Heart left ventricle (tissue), 16 donors: ENCODE results near the gene SCRN2. TPM values are rescaled to one million over a fixed set of nuclear protein-coding genes. Genes with fewer than 3 reads are reported as not detected.

Experiments used
- ATAC-seq, 4 donors: fragments of 200-7000 bp; cut with Tn5 transposase; one replicate each; pipeline ENCODE4 v1.9.1; 2020 to 2022; ENCODE audit warnings: moderate library complexity in 4 of 4, mild to moderate bottlenecking in 3 of 4, moderate number of reproducible peaks in 1 of 4
- DNase-seq, 5 donors: peaks; one replicate each; pipeline ENCODE4 v3.0.0-alpha.2; 2020
- H3K27ac ChIP-seq, 12 donors: fragments of 200-600 bp; sonication (generic) in 4 of 12; one replicate each; pipeline versions ENCODE4 v1.5.0 to v1.8.0; 2016 to 2022; ENCODE audit warnings: mild to moderate bottlenecking in 2 of 12
- H3K27me3 ChIP-seq, 9 donors: fragments of 200-600 bp; sonication (generic) in 2 of 9; one replicate each; pipeline versions ENCODE4 v1.5.1 to v1.8.0; 2016 to 2022; ENCODE audit warnings: mild to moderate bottlenecking in 3 of 9
- H3K36me3 ChIP-seq, 9 donors: fragments of 200-600 bp; sonication (generic) in 2 of 9; one replicate each; pipeline versions ENCODE4 v1.5.0 to v1.8.0; 2018 to 2022; ENCODE audit warnings: mild to moderate bottlenecking in 2 of 9
- H3K4me1 ChIP-seq, 12 donors: fragments of 200-600 bp; sonication (generic) in 4 of 12; one replicate each; pipeline versions ENCODE4 v1.5.0 to v1.8.0; 2016 to 2022; ENCODE audit warnings: mild to moderate bottlenecking in 3 of 12
- H3K4me3 ChIP-seq, 12 donors: fragments of 200-600 bp; sonication (generic) in 4 of 12; one replicate each; pipeline versions ENCODE4 v1.5.0 to v1.8.0; 2017 to 2022; ENCODE audit warnings: mild to moderate bottlenecking in 9 of 12, moderate library complexity in 4 of 12
- H3K9me3 ChIP-seq, 12 donors: fragments of 200-600 bp; sonication (generic) in 4 of 12; one replicate each; pipeline versions ENCODE4 v1.5.0 to v1.8.0; 2016 to 2022; ENCODE audit warnings: mild to moderate bottlenecking in 1 of 12
- POLR2A ChIP-seq, 2 donors: fragments of 450-650 bp; IDR thresholded peaks; one replicate each; pipeline ENCODE4 v1.6.1; 2017; ENCODE audit warnings: antibody characterized with exemption in 2 of 2, mild to moderate bottlenecking in 2 of 2, moderate library complexity in 2 of 2
- WGBS, 4 donors: extraction: QIAGEN DNeasy Blood & Tissue Kit in 2 of 4; methylation state at CpG; one replicate each; pipeline versions ENCODE4 v1.1.5 to v1.1.7; 2013 to 2018; 5-methylcytosine and 5-hydroxymethylcytosine counted together
- intact Hi-C, 10 donors: fragments of 100-400 bp; cut with DNase I; formaldehyde crosslinking; loops; one replicate each; pipeline versions ENCODE4 v1.11.1 to v1.14.2; 2022
- polyA plus RNA-seq, 2 donors: library from polyadenylated mRNA; stranded (reverse); fragments of 200-250 nt; gene quantifications; one replicate each; pipeline ENCODE4 v1.2.3, GENCODE V29; 2013
- total RNA-seq, 9 donors: library from RNA; depleted of rRNA in 2 of 9; stranded (reverse); fragments of >200 nt in 2 of 9; fragmentation: NEBNext Ultra II Directional in 3 of 9; extraction: Animal tissue kit (Norgen Biotek cat#: 25700) in 3 of 9; gene quantifications; one replicate each; pipeline versions ENCODE4 v1.1.0 to v1.2.4, GENCODE V29; 2016 to 2023
- TF ChIP-seq, protein P1 (sequence below), 12 donors: fragments of 200-600 bp; sonication (generic) in 4 of 12; IDR thresholded peaks; one replicate each; pipeline versions ENCODE4 v1.5.0 to v1.8.0; 2018 to 2022; ENCODE audit warnings: antibody characterized with exemption in 12 of 12, mild to moderate bottlenecking in 5 of 12
- donor health status: ischemic (EF 13 %, LVEDD 7.1; RV severe dilation, severe dysfunction).
- donor health status: healthy with polysubstance abuse.
- donor health status: DM: no; HTN: yes; CAD: no.
- donor health status: DM: no; HTN: no; CAD: no.
- donor health status: ischemic (EF 25% LVEDD 6.9; RV normal size, moderate dysfunction).
- donor health status: ischemic (EF 25% LVEDD 5.7; RV mildly dilated, moderate dysfunction).
- donor health status: healthy.
- donor health status: DM: yes; HTN: yes; CAD: no.
- donor health status: ischemic (EF 35%, LVEDD 5.7; RV mildly dilated, moderate dysfunction).
- donor health status: nonischemic (EF 11% LVEDD 7.7; RV severe dilation, severe dysfunction).
- donor health status: DM: yes; HTN: yes; CAD: no.
- donor health status: PGD.
- donor health status: ischemic (EF 29% LVEDD 5.4; RV normal size, mild dysfunction).
- donor health status: nonischemic (EF 23%, LVEDD 6.1; RV moderate dilation, normal function).

The SCRN2 gene
- total and polyA plus RNA-seq, 11 donors = 17.5 to 58.5 (median 33.9) TPM

DNA sequence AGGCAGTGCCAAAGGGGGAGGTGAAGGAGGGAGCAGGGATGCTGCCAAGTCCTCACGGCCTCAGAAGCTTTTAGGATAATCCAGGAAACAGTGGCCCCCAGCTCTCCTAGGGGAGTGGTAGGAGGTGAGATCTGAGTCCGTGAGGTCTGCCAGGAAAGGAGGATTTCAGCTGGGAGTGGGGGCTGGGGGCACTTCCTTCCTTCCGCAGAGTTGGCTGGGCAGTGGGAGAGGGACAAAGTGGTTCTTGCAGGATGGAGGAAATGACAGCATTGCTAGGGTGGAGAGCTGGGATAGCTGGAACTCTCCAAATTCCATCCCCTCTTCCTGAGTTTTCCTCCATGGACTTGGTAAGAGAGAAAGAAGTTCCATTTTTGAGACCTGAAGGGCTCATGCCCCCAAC lies 14.7 kb upstream of the SCRN2 start:
- peaks cover 17 to 67% (median 52%) of the 10 kb centered on the region in 9 donors for H3K27me3 ChIP-seq

DNA sequence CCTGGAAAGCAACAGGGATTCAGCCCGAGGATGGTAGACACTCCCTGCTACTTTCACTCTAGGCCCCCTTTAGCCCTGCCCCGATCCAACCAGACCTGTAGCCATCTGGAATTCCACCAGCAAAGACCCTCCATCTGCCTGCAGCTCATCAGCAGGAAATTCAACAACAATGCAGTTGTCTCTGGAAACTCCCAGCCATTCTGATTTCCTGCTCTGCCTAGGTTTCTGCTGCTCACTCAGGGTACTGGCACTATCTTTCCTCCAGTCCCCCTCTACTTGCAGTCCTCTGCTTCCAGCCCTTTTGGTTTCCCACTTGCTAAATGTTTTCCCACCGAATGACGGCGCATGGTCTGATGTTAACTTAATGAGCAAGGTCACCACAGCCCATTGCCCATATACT lies 12.5 kb upstream of the SCRN2 start:
- no peak for ATAC-seq
- no peak for TF ChIP-seq POLR2A (IDR thresholded peaks at IDR 0.05)
- TF ChIP-seq, protein P1, sequence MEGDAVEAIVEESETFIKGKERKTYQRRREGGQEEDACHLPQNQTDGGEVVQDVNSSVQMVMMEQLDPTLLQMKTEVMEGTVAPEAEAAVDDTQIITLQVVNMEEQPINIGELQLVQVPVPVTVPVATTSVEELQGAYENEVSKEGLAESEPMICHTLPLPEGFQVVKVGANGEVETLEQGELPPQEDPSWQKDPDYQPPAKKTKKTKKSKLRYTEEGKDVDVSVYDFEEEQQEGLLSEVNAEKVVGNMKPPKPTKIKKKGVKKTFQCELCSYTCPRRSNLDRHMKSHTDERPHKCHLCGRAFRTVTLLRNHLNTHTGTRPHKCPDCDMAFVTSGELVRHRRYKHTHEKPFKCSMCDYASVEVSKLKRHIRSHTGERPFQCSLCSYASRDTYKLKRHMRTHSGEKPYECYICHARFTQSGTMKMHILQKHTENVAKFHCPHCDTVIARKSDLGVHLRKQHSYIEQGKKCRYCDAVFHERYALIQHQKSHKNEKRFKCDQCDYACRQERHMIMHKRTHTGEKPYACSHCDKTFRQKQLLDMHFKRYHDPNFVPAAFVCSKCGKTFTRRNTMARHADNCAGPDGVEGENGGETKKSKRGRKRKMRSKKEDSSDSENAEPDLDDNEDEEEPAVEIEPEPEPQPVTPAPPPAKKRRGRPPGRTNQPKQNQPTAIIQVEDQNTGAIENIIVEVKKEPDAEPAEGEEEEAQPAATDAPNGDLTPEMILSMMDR (IDR thresholded peaks at IDR 0.05) = no peak
- intact Hi-C loops = loop anchor here in 1 of 10 donors (1.0 kb wide), 1 partner anchor 27 kb away; no protein-coding TSS in a partner anchor
- no peak overlapping the region for H3K27ac ChIP-seq
- no peak overlapping the region for H3K4me3 ChIP-seq
- peaks cover 17 to 77% (median 70%) of the 10 kb centered on the region in 9 donors for H3K27me3 ChIP-seq
- H3K4me1 ChIP-seq = peaks cover 4 to 31% (median 12%) of the 10 kb centered on the region in 12 donors
- no peaks in the 10 kb centered on the region for H3K36me3 ChIP-seq
- 32 to 56% (median 43%) methylated on average over 5 of the region's 5 CpGs for WGBS, 4 donors
- peak in 1 of 5 donors; percentile 1 for DNase-seq
- H3K9me3 ChIP-seq = no peaks in the 10 kb centered on the region

More for the DNA sequence above, 14.7 kb upstream of the SCRN2 start:
- H3K9me3 ChIP-seq = no peaks in the 10 kb centered on the region
- H3K4me1 ChIP-seq = peaks cover 4 to 27% (median 9%) of the 10 kb centered on the region in 12 donors
- 18 to 31% (median 25%) methylated on average over 3 of the region's 3 CpGs for WGBS, 4 donors
- H3K4me3 ChIP-seq = no peak overlapping the region
- TF ChIP-seq, protein P1 (IDR thresholded peaks at IDR 0.05) = no peak
- no peak for TF ChIP-seq POLR2A (IDR thresholded peaks at IDR 0.05)
- H3K27ac ChIP-seq = peak overlapping the region in 3 of 12 donors; percentile 9 to 55 (median 43)
- peak in 1 of 5 donors; percentile 40 for DNase-seq
- H3K36me3 ChIP-seq = no peaks in the 10 kb centered on the region
- peak in 2 of 4 donors; percentile 9 to 36 for ATAC-seq
- intact Hi-C loops = no loop called here

DNA sequence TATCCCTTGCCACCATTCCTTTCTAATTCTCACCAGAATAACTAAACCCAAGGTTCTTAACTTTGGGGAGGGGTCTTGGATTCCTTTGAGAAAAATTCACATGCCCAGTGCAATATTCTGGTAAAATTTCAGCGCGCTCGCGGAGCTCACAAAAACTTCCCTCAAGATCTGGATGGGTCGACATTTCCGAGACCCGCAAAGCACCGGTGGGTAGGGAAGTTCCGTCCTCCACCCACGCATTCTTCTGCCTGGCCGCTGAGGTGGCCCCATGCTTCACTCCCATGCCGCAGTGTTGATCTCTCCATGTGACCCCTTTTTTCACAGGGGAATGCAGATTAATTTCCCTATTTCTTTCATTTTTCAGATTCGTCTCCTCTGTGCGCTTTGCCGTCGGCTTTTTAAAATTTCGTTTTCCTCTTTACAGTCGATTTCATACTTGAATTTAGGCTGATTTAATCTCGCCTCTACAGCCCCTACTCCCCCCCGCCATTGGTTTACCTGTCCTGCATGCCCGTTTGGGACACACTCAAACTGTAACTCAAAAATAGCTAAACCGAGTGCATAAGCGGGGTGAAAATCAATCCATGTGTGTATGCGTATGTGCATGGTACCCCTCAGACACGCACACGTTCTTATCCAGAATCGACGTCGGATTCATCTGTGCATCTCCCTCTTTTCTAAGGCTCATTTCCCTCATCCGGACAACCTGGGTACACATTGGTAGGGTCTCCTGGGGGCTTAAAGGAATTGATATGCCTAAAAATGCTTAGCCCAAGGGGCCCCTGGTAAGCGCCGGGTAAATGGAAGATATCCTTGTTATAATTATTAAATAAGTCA lies 11.3 kb upstream of the SCRN2 start:
- intact Hi-C loops = no loop called here
- Histone ChIP-seq H3K27ac (no peak overlapping the region), H3K4me3 (no peak overlapping the region), H3K27me3 (peaks cover 27 to 90% (median 81%) of the 10 kb centered on the region in 9 donors), H3K9me3 (no peaks in the 10 kb centered on the region), H3K4me1 (peaks cover 4 to 31% (median 12%) of the 10 kb centered on the region in 12 donors), H3K36me3 (no peaks in the 10 kb centered on the region)
- WGBS, 4 donors = 34 to 53% (median 48%) methylated on average over 32 of the region's 32 CpGs
- no peak for ATAC-seq
- DNase-seq = peak in 1 of 5 donors; percentile 5
- no peak for TF ChIP-seq POLR2A (IDR thresholded peaks at IDR 0.05)
- TF ChIP-seq, protein P1 (IDR thresholded peaks at IDR 0.05) = no peak

DNA sequence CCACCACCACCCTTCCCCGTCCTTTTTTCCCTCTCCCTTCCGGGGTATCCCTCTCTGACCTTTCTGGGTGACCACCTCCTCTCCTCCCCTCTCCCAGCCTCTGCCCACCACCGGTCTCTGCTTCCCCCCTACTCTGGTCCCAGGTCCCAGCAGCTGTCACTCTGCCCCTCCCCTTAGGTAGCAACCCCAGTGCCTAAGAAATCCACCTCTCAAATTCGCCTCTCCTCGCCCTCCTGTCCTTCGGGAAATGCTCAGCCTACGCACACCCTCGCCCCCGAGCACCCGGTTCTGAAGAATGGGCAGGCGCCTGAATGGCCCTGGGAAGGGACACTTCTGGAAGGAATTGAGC lies 10.7 kb upstream of the SCRN2 start:
- H3K4me3 ChIP-seq = no peak overlapping the region
- DNase-seq (peak in 1 of 5 donors; percentile 13), ATAC-seq (no peak)
- no peak overlapping the region for H3K27ac ChIP-seq
- intact Hi-C loops = loop anchor here in 1 of 10 donors (2.0 kb wide), 1 partner anchor 31 kb away; no protein-coding TSS in a partner anchor
- no peaks in the 10 kb centered on the region for H3K36me3 ChIP-seq
- H3K9me3 ChIP-seq = no peaks in the 10 kb centered on the region
- H3K27me3 ChIP-seq = peaks cover 31 to 92% (median 83%) of the 10 kb centered on the region in 9 donors
- peaks cover 4 to 31% (median 12%) of the 10 kb centered on the region in 12 donors for H3K4me1 ChIP-seq
- no peak for TF ChIP-seq POLR2A (IDR thresholded peaks at IDR 0.05)
- TF ChIP-seq, protein P1 (IDR thresholded peaks at IDR 0.05) = no peak
- WGBS, 4 donors = 36 to 55% (median 45%) methylated on average over 11 of the region's 11 CpGs
